Measurements from ENCODE around the gene USP24.
A peak's percentile ranks its signal among the peaks of the same experiment; 100 is the strongest.

The USP24 gene

GRCh38 chr1:55050283-55050682, 164.9 kb downstream of the USP24 start:
- peak; percentile 66 for DNase-seq

GRCh38 chr1:55049914-55050278, 165.3 kb downstream of the USP24 start:
- peak; percentile 23 for DNase-seq

- no peak for DNase-seq
These were observed 165.8 kb downstream of the USP24 start for GRCh38 chr1:55049271-55049913.

- no peak for DNase-seq
These were observed 166.5 kb downstream of the USP24 start for GRCh38 chr1:55048453-55049270.

- no peak for DNase-seq
These were observed 167.6 kb downstream of the USP24 start for GRCh38 chr1:55047611-55048010.

- DNase-seq = no peak
These were observed 168.3 kb downstream of the USP24 start for GRCh38 chr1:55046871-55047270.

- no peak for DNase-seq
These were observed 169.7 kb downstream of the USP24 start for GRCh38 chr1:55045430-55045829.

GRCh38 chr1:55044617-55045397, 170.4 kb downstream of the USP24 start:
- no peak for DNase-seq

- DNase-seq = no peak
These were observed 171.4 kb downstream of the USP24 start for GRCh38 chr1:55043726-55044125.

GRCh38 chr1:55043011-55043410, 172.2 kb downstream of the USP24 start:
- DNase-seq = no peak

GRCh38 chr1:55041613-55042012, 173.6 kb downstream of the USP24 start:
- no peak for DNase-seq

GRCh38 chr1:55040933-55041494, 174.2 kb downstream of the USP24 start:
- DNase-seq = no peak

GRCh38 chr1:55040083-55040932, 174.9 kb downstream of the USP24 start:
- DNase-seq = no peak

- peak; percentile 40 for DNase-seq
These were observed 175.7 kb downstream of the USP24 start, which contains the start of gene PCSK9 for GRCh38 chr1:55039342-55040082. Gene PCSK9 (plus strand): TSS chr1:55039548. CDS start chr1:55039838, 290 bp downstream.

- no peak for DNase-seq
These were observed 176.2 kb downstream of the USP24 start for GRCh38 chr1:55038974-55039341.

- DNase-seq = no peak
These were observed 176.7 kb downstream of the USP24 start for GRCh38 chr1:55038552-55038838.

GRCh38 chr1:55037733-55038551, 177.2 kb downstream of the USP24 start:
- no peak for DNase-seq

GRCh38 chr1:55035904-55036303, 179.3 kb downstream of the USP24 start:
- no peak for DNase-seq

- no peak for DNase-seq
These were observed 180.6 kb downstream of the USP24 start for GRCh38 chr1:55034476-55035133.

- DNase-seq = no peak
These were observed 181.9 kb downstream of the USP24 start for GRCh38 chr1:55033265-55033614.

Data from fibroblast of skin of back (primary cell).